HepG2 (cell line): ENCODE results near the gene CCDC117. TPM values are rescaled to one million over a fixed set of nuclear protein-coding genes. Genes with fewer than 3 reads are reported as not detected.

ENCODE experiments used
- CHCHD3 ChIP-seq: sonication (generic); formaldehyde crosslinking; IDR thresholded peaks from 2 replicates; pipeline ENCODE4 v1.8.0; 2022; ENCODE audit warnings: mild to moderate bottlenecking, missing genetic modification reagents, moderate library complexity
- CREM ChIP-seq, 2 experiments: sonication (generic) in 1 of 2; formaldehyde crosslinking in 1 of 2; IDR thresholded peaks; 2 replicates each; pipeline versions ENCODE4 v1.4.0 to v1.6.1; 2016 to 2020; ENCODE audit warnings: antibody characterized with exemption in 1 of 2, mild to moderate bottlenecking in 1 of 2, missing genetic modification reagents in 1 of 2
- HDAC1 ChIP-seq: sonication (generic); formaldehyde crosslinking; IDR thresholded peaks from 2 replicates; pipeline ENCODE4 v1.5.1; 2020; ENCODE audit warnings: mild to moderate bottlenecking, missing genetic modification reagents
- HIC2 ChIP-seq: sonication (generic); formaldehyde crosslinking; IDR thresholded peaks from 2 replicates; pipeline ENCODE4 v1.9.0; 2022; ENCODE audit warnings: low read depth, missing genetic modification reagents
- KAT7 ChIP-seq: IDR thresholded peaks from 2 replicates; pipeline ENCODE4 v1.6.1; 2018; ENCODE audit warnings: borderline replicate concordance, missing compliant biosample characterization
- KDM1A ChIP-seq: IDR thresholded peaks from 2 replicates; pipeline ENCODE4 v1.6.1; 2016; ENCODE audit warnings: missing compliant biosample characterization
- MTERF4 ChIP-seq: sonication (generic); formaldehyde crosslinking; IDR thresholded peaks from 2 replicates; pipeline ENCODE4 v1.8.0; 2023; ENCODE audit warnings: mild to moderate bottlenecking, missing genetic modification reagents
- PAXIP1 ChIP-seq: sonication (generic); formaldehyde crosslinking; conservative IDR thresholded peaks from 2 replicates; pipeline ENCODE4 v1.4.0; 2020; ENCODE audit warnings: mild to moderate bottlenecking, missing genetic modification reagents, moderate library complexity
- TFAP4 ChIP-seq: sonication (generic); IDR thresholded peaks from 2 replicates; pipeline ENCODE4 v1.6.1; 2016; ENCODE audit warnings: low read depth, borderline replicate concordance
- TRAFD1 ChIP-seq: sonication (generic); formaldehyde crosslinking; IDR thresholded peaks from 2 replicates; pipeline ENCODE4 v1.5.1; 2020; ENCODE audit warnings: missing genetic modification reagents, mild to moderate bottlenecking, borderline replicate concordance
- UBTF ChIP-seq: sonication (generic); formaldehyde crosslinking; IDR thresholded peaks from 2 replicates; pipeline ENCODE4 v1.4.0; 2020; ENCODE audit warnings: mild to moderate bottlenecking, missing genetic modification reagents
- ZBTB2 ChIP-seq: sonication (generic); formaldehyde crosslinking; IDR thresholded peaks from 2 replicates; pipeline ENCODE4 v1.8.0; 2022; ENCODE audit warnings: low read depth, missing genetic modification reagents
- ZFP62 ChIP-seq: sonication (generic); formaldehyde crosslinking; IDR thresholded peaks from 2 replicates; pipeline ENCODE4 v1.4.0; 2020; ENCODE audit warnings: missing genetic modification reagents
- ZNF121 ChIP-seq: sonication (generic); formaldehyde crosslinking; IDR thresholded peaks from 2 replicates; pipeline ENCODE4 v1.5.0; 2020; ENCODE audit warnings: mild to moderate bottlenecking, missing genetic modification reagents
- polyA plus RNA-seq, 8 experiments: library from polyadenylated mRNA; depleted of rRNA in 3 of 8; stranded (reverse) in 7 of 8; unstranded in 1 of 8; fragments of >200 nt; fragmentation: Illumina TruSeq in 4 of 8; extraction: Trizol in 4 of 8; gene quantifications; 2 replicates each; pipeline versions ENCODE4 v1.2.1 to v1.2.3, GENCODE V29; 2011 to 2016; ENCODE audit warnings: low read depth in 4 of 8, missing spikeins in 1 of 8, mixed read lengths in 1 of 8; ENCODE audit not compliant: insufficient read depth in 1 of 8
- total RNA-seq, 5 experiments: library from RNA; depleted of rRNA; stranded (reverse); fragments of >200 nt; fragmentation: Illumina TruSeq; extraction: Trizol; gene quantifications; 2 replicates each; pipeline ENCODE4 v1.2.3, GENCODE V29; 2016; ENCODE audit warnings: low read depth in 1 of 5

The CCDC117 gene
- total and polyA plus RNA-seq, 2 of the 13 experiments (the other 11 are each of a cell fraction or from before 2014, with no cell fraction given): 12.6 to 34.2 TPM

- TF ChIP-seq UBTF (CRISPR knock-in tag) (peak; percentile 36; the same call in 1 of the 2 replicates), KDM1A (CRISPR knock-in tag) (peak; percentile 73; the same call in 1 of the 2 replicates), TFAP4 (no peak), CHCHD3 (CRISPR knock-in tag) (no peak), ZBTB2 (no peak), CREM (IDR thresholded peaks at IDR 0.05) (peak; percentile 67; the same call in 1 of the 2 replicates), CREM (CRISPR knock-in tag; IDR thresholded peaks at IDR 0.05) (no peak), KAT7 (CRISPR knock-in tag) (peak; percentile 30; the same call in 1 of the 2 replicates), MTERF4 (CRISPR knock-in tag) (no peak), HIC2 (CRISPR knock-in tag) (0 out of 2 replicates have a peak, but pooled peaks have one; percentile 47), PAXIP1 (CRISPR knock-in tag) (peak; percentile 93), ZNF121 (CRISPR knock-in tag) (peak; percentile 100), ZFP62 (CRISPR knock-in tag) (no peak), TRAFD1 (CRISPR knock-in tag) (no peak), HDAC1 (CRISPR knock-in tag) (peak; percentile 61; the same call in 1 of the 2 replicates)
These were observed 38.5 kb downstream of the CCDC117 start (continued) for GRCh38 chr22:28810821-28811491.
